B cell (primary cell): ENCODE measurements around the gene CDHR1. TPM values are rescaled to one million over a fixed set of nuclear protein-coding genes. Genes with fewer than 3 reads are reported as not detected.

Experiments used
- ATAC-seq: fragments of 200-7000 bp; cut with Tn5 transposase; one replicate; pipeline ENCODE4 v1.10.0; 2021; ENCODE audit warnings: low read depth, mild to moderate bottlenecking, moderate number of reproducible peaks, moderate library complexity
- CTCF ChIA-PET: fragments of 350-600 bp; sonication (Branson Sonifier 250); formaldehyde crosslinking; loops from one replicate; lab custom pipeline; 2021; ENCODE audit warnings: antibody characterized with exemption, inconsistent platforms; lab: Charles Lee
- POLR2A ChIA-PET: fragments of 350-600 bp; sonication (Branson Sonifier 250); formaldehyde crosslinking; loops from one replicate; lab custom pipeline; 2021; ENCODE audit warnings: antibody characterized with exemption; lab: Charles Lee
- DNase-seq: peaks from one replicate; pipeline ENCODE4 v3.0.0; 2013
- H2AFZ ChIP-seq: 2 replicates; pipeline ENCODE4 v1.6.1; 2012; ENCODE audit warnings: mild to moderate bottlenecking, low read depth, low read length; ENCODE audit not compliant: insufficient read depth, poor library complexity, severe bottlenecking
- H3K27ac ChIP-seq, 2 donors: 1 replicate in 1 of 2; 2 replicates in 1 of 2; pipeline ENCODE4 v1.5.1; 2012 to 2013; ENCODE audit warnings: low read length in 2 of 2, mild to moderate bottlenecking in 2 of 2, moderate library complexity in 1 of 2
- H3K27me3 ChIP-seq, 4 experiments: fragments of 200-600 bp in 1 of 4; sonication (generic) in 1 of 4; replicated peaks in 1 of 4; 1 replicate in 2 of 4; 2 replicates in 2 of 4; pipeline versions ENCODE4 v1.6.1 to v1.7.0; 2013 to 2016; ENCODE audit warnings: low read length in 3 of 4, mild to moderate bottlenecking in 2 of 4, mixed read lengths in 1 of 4, moderate library complexity in 1 of 4; ENCODE audit not compliant: insufficient read depth in 4 of 4, control insufficient read depth in 3 of 4; ENCODE audit errors: control extremely low read depth in 1 of 4
- H3K36me3 ChIP-seq, 2 experiments: replicated peaks in 1 of 2; 1 replicate in 1 of 2; 2 replicates in 1 of 2; pipeline versions ENCODE4 v1.6.1 to v1.7.1; 2013; ENCODE audit warnings: low read length in 1 of 2; ENCODE audit not compliant: insufficient read depth in 2 of 2, control insufficient read depth in 1 of 2; ENCODE audit errors: control extremely low read depth in 1 of 2, extremely low read depth in 1 of 2
- H3K4me1 ChIP-seq, 2 donors: fragments of 200-600 bp in 1 of 2; sonication (generic) in 1 of 2; 1 replicate in 1 of 2; 2 replicates in 1 of 2; pipeline versions ENCODE4 v1.5.1 to v1.6.1; 2013 to 2017; ENCODE audit warnings: low read length in 2 of 2; ENCODE audit not compliant: control insufficient read depth in 2 of 2, insufficient read depth in 2 of 2
- H3K4me2 ChIP-seq: replicated peaks from 2 replicates; pipeline ENCODE3; 2012; ENCODE audit warnings: mild to moderate bottlenecking, low read depth, low read length; ENCODE audit not compliant: poor library complexity, severe bottlenecking
- H3K4me3 ChIP-seq, 5 experiments: fragments of 200-600 bp in 1 of 5; sonication (generic) in 1 of 5; 1 replicate in 3 of 5; 2 replicates in 2 of 5; pipeline versions ENCODE4 v1.5.1 to v1.7.0; 2011 to 2016; ENCODE audit warnings: low read length in 4 of 5, mild to moderate bottlenecking in 4 of 5, low read depth in 2 of 5, control low read depth in 1 of 5, moderate library complexity in 1 of 5; ENCODE audit not compliant: insufficient read depth in 1 of 5; ENCODE audit errors: control extremely low read depth in 1 of 5, extremely low read depth in 1 of 5
- H3K79me2 ChIP-seq: fragments of 200-600 bp; sonication (generic); one replicate; pipeline ENCODE4 v1.6.0; 2016; ENCODE audit warnings: low read length; ENCODE audit not compliant: control insufficient read depth, insufficient read depth
- H3K9ac ChIP-seq: fragments of 200-600 bp; sonication (generic); 2 replicates; pipeline ENCODE4 v1.6.1; 2017; ENCODE audit warnings: mild to moderate bottlenecking, low read length, moderate library complexity
- H3K9me3 ChIP-seq, 3 donors: one replicate each; pipeline versions ENCODE4 v1.6.1 to v1.7.1; 2013; ENCODE audit warnings: low read length in 2 of 3; ENCODE audit not compliant: control insufficient read depth in 2 of 3, insufficient read depth in 1 of 3; ENCODE audit errors: control extremely low read depth in 1 of 3
- H4K20me1 ChIP-seq: 2 replicates; pipeline ENCODE4 v1.6.0; 2012; ENCODE audit warnings: mild to moderate bottlenecking, low read length; ENCODE audit not compliant: insufficient read depth, control insufficient read depth, poor library complexity, severe bottlenecking
- H3K27ac Mint-ChIP-seq: one replicate; pipeline ENCODE4 v1.8.0; 2021; ENCODE audit warnings: mixed read lengths
- H3K27me3 Mint-ChIP-seq: one replicate; pipeline ENCODE4 v1.8.0; 2021; ENCODE audit warnings: mixed read lengths
- H3K4me1 Mint-ChIP-seq: one replicate; pipeline ENCODE4 v1.8.0; 2021; ENCODE audit warnings: mixed read lengths
- H3K4me3 Mint-ChIP-seq: one replicate; pipeline ENCODE4 v1.8.0; 2021; ENCODE audit warnings: mixed read lengths
- H3K9me3 Mint-ChIP-seq: one replicate; pipeline ENCODE4 v1.8.0; 2022; ENCODE audit warnings: mixed read lengths; ENCODE audit not compliant: insufficient read depth
- EZH2 ChIP-seq: IDR thresholded peaks from 2 replicates; pipeline ENCODE4 v1.6.1; 2012; ENCODE audit warnings: borderline replicate concordance, low read depth, mild to moderate bottlenecking, moderate library complexity, low read length; ENCODE audit not compliant: insufficient read depth, poor library complexity, severe bottlenecking
- WGBS: methylation state at CpG from one replicate; pipeline ENCODE4 v1.1.5; 2013; ENCODE audit warnings: missing lambda C conversion rate; ENCODE audit not compliant: insufficient coverage; 5-methylcytosine and 5-hydroxymethylcytosine counted together
- intact Hi-C: fragments of 100-400 bp; cut with micrococcal nuclease; formaldehyde crosslinking; loops from one replicate; pipeline ENCODE4 v1.10.0; 2022
- polyA plus RNA-seq: library from polyadenylated mRNA; depleted of rRNA; stranded (reverse); fragments of >200 nt; gene quantifications from 2 replicates; pipeline ENCODE4 v1.2.3, GENCODE V29; 2012
- total RNA-seq, 2 donors: library from RNA; stranded (reverse); fragments of 120-200 nt in 1 of 2; gene quantifications; 1 replicate in 1 of 2; 2 replicates in 1 of 2; pipeline versions ENCODE4 v1.2.3 to v1.2.4, GENCODE V29; 2013 to 2022
- TF ChIP-seq, protein P1 (sequence below): fragments of 200-600 bp; IDR thresholded peaks from one replicate; pipeline ENCODE4 v1.8.0; 2022; ENCODE audit warnings: antibody characterized with exemption, mild to moderate bottlenecking

Gene CDHR1
- total and polyA plus RNA-seq, 2 donors (not counting 1 experiment from before 2014, with no cell fraction given) = 0.31 to 1.7 TPM

DNA sequence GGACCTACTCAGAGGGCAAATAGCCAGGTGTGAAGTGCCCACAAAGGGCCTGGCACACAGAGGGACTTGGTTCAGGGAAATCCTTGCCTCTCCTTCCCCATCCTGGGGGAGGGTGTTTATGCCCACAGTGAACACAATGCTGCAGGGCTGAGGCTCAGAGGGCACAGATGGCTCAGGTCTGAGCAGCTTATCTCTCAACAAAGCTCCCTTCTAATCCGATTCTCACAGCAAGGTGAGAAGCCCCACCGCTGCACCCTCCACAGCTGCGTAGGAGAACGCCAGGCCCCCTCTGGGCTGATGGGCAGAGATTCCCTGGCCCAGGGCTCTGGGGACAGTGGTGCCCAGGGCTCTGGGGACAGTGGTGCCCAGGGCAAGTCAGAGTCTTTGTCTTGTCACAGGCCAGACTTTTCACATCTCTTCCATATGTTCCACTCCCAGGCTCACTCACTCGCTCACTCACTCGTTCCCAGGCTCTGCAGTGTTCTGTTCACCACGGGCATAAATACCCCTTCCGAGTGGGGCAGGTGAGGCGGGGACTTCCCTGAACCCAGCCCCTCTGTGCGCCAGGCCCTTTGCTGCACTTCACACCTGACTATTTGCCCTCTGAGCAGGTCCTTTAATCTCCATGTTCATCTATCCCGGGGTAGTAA is 8.7 kb upstream of the CDHR1 start:
- no peaks in the 10 kb centered on the region for H4K20me1 ChIP-seq
- peaks cover 0 to 10% (median 2%) of the 10 kb centered on the region in 4 experiments for H3K27me3 ChIP-seq
- no peak overlapping the region for H2AFZ ChIP-seq
- no peaks in the 10 kb centered on the region for H3K9me3 Mint-ChIP-seq
- H3K36me3 ChIP-seq = no peaks in the 10 kb centered on the region
- H3K4me3 Mint-ChIP-seq = no peak overlapping the region
- H3K9ac ChIP-seq = no peak overlapping the region
- H3K27ac Mint-ChIP-seq = no peak overlapping the region
- DNase-seq (no peak), ATAC-seq (no peak)
- no peak overlapping the region for H3K4me3 ChIP-seq
- ChIA-PET CTCF (interaction anchor here (0.5 to 1.6 kb wide), 2 partner anchors 8 to 17 kb away, joined by 3 read pairs; partner anchors contain the start of gene CDHR1), POLR2A (interaction anchor here (0.6 kb wide), 1 partner anchor 78 kb away, joined by 3 read pairs; no protein-coding TSS in a partner anchor)
- no peak for TF ChIP-seq EZH2
- TF ChIP-seq, protein P1, sequence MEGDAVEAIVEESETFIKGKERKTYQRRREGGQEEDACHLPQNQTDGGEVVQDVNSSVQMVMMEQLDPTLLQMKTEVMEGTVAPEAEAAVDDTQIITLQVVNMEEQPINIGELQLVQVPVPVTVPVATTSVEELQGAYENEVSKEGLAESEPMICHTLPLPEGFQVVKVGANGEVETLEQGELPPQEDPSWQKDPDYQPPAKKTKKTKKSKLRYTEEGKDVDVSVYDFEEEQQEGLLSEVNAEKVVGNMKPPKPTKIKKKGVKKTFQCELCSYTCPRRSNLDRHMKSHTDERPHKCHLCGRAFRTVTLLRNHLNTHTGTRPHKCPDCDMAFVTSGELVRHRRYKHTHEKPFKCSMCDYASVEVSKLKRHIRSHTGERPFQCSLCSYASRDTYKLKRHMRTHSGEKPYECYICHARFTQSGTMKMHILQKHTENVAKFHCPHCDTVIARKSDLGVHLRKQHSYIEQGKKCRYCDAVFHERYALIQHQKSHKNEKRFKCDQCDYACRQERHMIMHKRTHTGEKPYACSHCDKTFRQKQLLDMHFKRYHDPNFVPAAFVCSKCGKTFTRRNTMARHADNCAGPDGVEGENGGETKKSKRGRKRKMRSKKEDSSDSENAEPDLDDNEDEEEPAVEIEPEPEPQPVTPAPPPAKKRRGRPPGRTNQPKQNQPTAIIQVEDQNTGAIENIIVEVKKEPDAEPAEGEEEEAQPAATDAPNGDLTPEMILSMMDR = no peak
- no peaks in the 10 kb centered on the region for H3K4me1 ChIP-seq
- H3K4me1 Mint-ChIP-seq = no peaks in the 10 kb centered on the region
- WGBS = 81% methylated on average over 10 of the region's 11 CpGs
- H3K4me2 ChIP-seq = no peak overlapping the region
- H3K9me3 ChIP-seq = peaks cover 0 to 12% (median 0%) of the 10 kb centered on the region in 3 donors
- peaks cover 8% of the 10 kb centered on the region for H3K27me3 Mint-ChIP-seq
- no peak overlapping the region for H3K27ac ChIP-seq
- intact Hi-C loops = no loop called here
- H3K79me2 ChIP-seq = no peaks in the 10 kb centered on the region

DNA sequence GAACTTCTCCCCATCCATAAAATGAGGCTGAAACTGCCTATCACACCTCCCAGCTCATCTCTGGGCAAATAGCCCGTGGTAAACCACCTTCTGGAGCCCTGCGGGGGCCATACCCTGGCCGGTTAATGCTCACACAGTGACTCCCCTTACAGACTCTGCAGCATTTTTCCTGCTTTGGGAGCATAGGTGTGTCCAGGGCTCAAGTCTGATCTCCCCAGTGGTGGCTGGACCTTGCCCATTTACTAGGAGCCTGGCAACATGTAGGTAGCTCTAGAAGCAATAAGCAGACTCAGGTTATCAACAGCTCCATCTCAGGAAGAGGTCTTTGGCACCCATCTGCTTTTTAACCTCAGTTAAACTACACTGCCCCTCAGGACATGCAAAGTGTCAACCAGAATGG is 5.5 kb upstream of the CDHR1 start:
- peaks cover 0 to under 1% of the 10 kb centered on the region in 2 donors for H3K4me1 ChIP-seq
- no peak overlapping the region for H3K27ac ChIP-seq
- DNase-seq = no peak
- no peak overlapping the region for H3K9ac ChIP-seq
- no peak for ATAC-seq
- H3K27ac Mint-ChIP-seq = no peak overlapping the region
- no peaks in the 10 kb centered on the region for H3K4me1 Mint-ChIP-seq
- TF ChIP-seq EZH2 = no peak
- TF ChIP-seq, protein P1 = no peak
- POLR2A ChIA-PET = interaction anchor here (0.6 kb wide), 1 partner anchor 182 kb away, joined by 6 read pairs; no protein-coding TSS in a partner anchor
- no peak overlapping the region for H3K4me3 ChIP-seq
- peaks cover 0 to 20% (median 8%) of the 10 kb centered on the region in 4 experiments for H3K27me3 ChIP-seq
- no peak overlapping the region for H2AFZ ChIP-seq
- no peak overlapping the region for H3K4me3 Mint-ChIP-seq
- no peaks in the 10 kb centered on the region for H3K9me3 ChIP-seq
- H4K20me1 ChIP-seq = no peaks in the 10 kb centered on the region
- no peak overlapping the region for H3K4me2 ChIP-seq
- H3K9me3 Mint-ChIP-seq = no peaks in the 10 kb centered on the region
- peaks cover 22% of the 10 kb centered on the region for H3K27me3 Mint-ChIP-seq
- H3K36me3 ChIP-seq = no peaks in the 10 kb centered on the region
- 72% methylated on average over 3 of the region's 3 CpGs for WGBS
- CTCF ChIA-PET = interaction anchor here (0.9 kb wide), 2 partner anchors 12 to 41 kb away, joined by 3 to 4 read pairs; no protein-coding TSS in a partner anchor
- H3K79me2 ChIP-seq = no peaks in the 10 kb centered on the region
- intact Hi-C loops = no loop called here
